Smooth muscle cell (in vitro differentiated cells): ENCODE results near the gene DGKQ. TPM values are rescaled to one million over a fixed set of nuclear protein-coding genes. Genes with fewer than 3 reads are reported as not detected.

Source experiments
- DNase-seq: peaks from one replicate; lab custom pipeline; 2025; ENCODE audit not compliant: unreplicated experiment; lab: John Stamatoyannopoulos, UW
- H2AFZ ChIP-seq: fragments of 200-600 bp; sonication (generic); 2 replicates; pipeline ENCODE4 v1.6.0; 2016; ENCODE audit warnings: antibody characterized with exemption, low read depth, mild to moderate bottlenecking
- H3F3A ChIP-seq: fragments of 200-600 bp; sonication (generic); 2 replicates; pipeline ENCODE4 v1.6.0; 2017; ENCODE audit warnings: antibody characterized with exemption, low read depth
- H3K27ac ChIP-seq: fragments of 200-600 bp; sonication (generic); 2 replicates; pipeline ENCODE4 v1.5.1; 2016; ENCODE audit warnings: low read depth, mild to moderate bottlenecking
- H3K27me3 ChIP-seq: fragments of 200-600 bp; sonication (generic); 2 replicates; pipeline ENCODE4 v1.6.1; 2016; ENCODE audit warnings: low read depth, mild to moderate bottlenecking
- H3K36me3 ChIP-seq: fragments of 200-600 bp; sonication (generic); 2 replicates; pipeline ENCODE4 v1.5.1; 2016; ENCODE audit warnings: low read depth
- H3K4me1 ChIP-seq: fragments of 200-600 bp; sonication (generic); 2 replicates; pipeline ENCODE4 v1.5.1; 2016; ENCODE audit warnings: low read depth
- H3K4me2 ChIP-seq: fragments of 200-600 bp; sonication (generic); 2 replicates; pipeline ENCODE4 v1.6.0; 2016; ENCODE audit warnings: mild to moderate bottlenecking
- H3K4me3 ChIP-seq: fragments of 200-600 bp; sonication (generic); 2 replicates; pipeline ENCODE4 v1.5.1; 2016; ENCODE audit warnings: mild to moderate bottlenecking
- H3K79me2 ChIP-seq: fragments of 200-600 bp; sonication (generic); 2 replicates; pipeline ENCODE4 v1.6.0; 2016; ENCODE audit warnings: low read depth, mild to moderate bottlenecking
- H3K9ac ChIP-seq: fragments of 200-600 bp; sonication (generic); 2 replicates; pipeline ENCODE4 v1.6.0; 2016; ENCODE audit warnings: low read depth
- H3K9me3 ChIP-seq: fragments of 200-600 bp; sonication (generic); replicated peaks from 2 replicates; pipeline ENCODE4 v1.5.1; 2016; ENCODE audit warnings: low read depth
- H4K20me1 ChIP-seq: fragments of 200-600 bp; sonication (generic); 2 replicates; pipeline ENCODE4 v1.6.0; 2016; ENCODE audit warnings: low read depth
- CTCF ChIP-seq: fragments of 200-600 bp; sonication (generic); IDR thresholded peaks from 2 replicates; pipeline ENCODE4 v1.5.1; 2017; ENCODE audit warnings: borderline replicate concordance, mild to moderate bottlenecking, antibody characterized with exemption; ENCODE audit not compliant: insufficient read depth, poor library complexity, severe bottlenecking
- WGBS: methylation state at CpG from one replicate; pipeline ENCODE4 v1.1.7; 2016; ENCODE audit warnings: low lambda C conversion rate; 5-methylcytosine and 5-hydroxymethylcytosine counted together
- polyA plus RNA-seq: library from polyadenylated mRNA; unstranded; fragments of >200 nt; fragmentation: Nextera tagmentation; extraction: Ambion mirVana; gene quantifications from 2 replicates; pipeline ENCODE4 v1.2.1, GENCODE V29; 2016
- total RNA-seq: library from RNA; depleted of rRNA; stranded (reverse); fragments of >200 nt; gene quantifications from 2 replicates; pipeline ENCODE4 v1.2.3, GENCODE V29; 2014

The DGKQ gene
- total and polyA plus RNA-seq, 2 experiments from 2014 or later: 4.2 to 16.2 TPM

- Histone ChIP-seq H4K20me1 (peaks cover 71% of the 10 kb centered on the region), H3K79me2 (no peaks in the 10 kb centered on the region), H3K27me3 (no peaks in the 10 kb centered on the region), H3K9ac (no peak overlapping the region), H3K36me3 (no peaks in the 10 kb centered on the region), H3K27ac (no peak overlapping the region), H2AFZ (no peak overlapping the region), H3K9me3 (no peaks in the 10 kb centered on the region), H3K4me3 (no peak overlapping the region), H3K4me2 (no peak overlapping the region), H3F3A (peaks cover 9% of the 10 kb centered on the region), H3K4me1 (peaks cover 19% of the 10 kb centered on the region)
- no peak for DNase-seq
- 93% methylated on average over 7 of the region's 8 CpGs for WGBS
- no peak for TF ChIP-seq CTCF
Observed at GRCh38 chr4:1015179-1015578, 41.8 kb upstream of the DGKQ start.

- no peaks in the 10 kb centered on the region for H3K79me2 ChIP-seq
- no peak overlapping the region for H2AFZ ChIP-seq
- no peak for TF ChIP-seq CTCF
- H3K4me2 ChIP-seq: no peak overlapping the region
- H3K36me3 ChIP-seq: no peaks in the 10 kb centered on the region
- no peak for DNase-seq
- H4K20me1 ChIP-seq: peaks cover 72% of the 10 kb centered on the region
- H3F3A ChIP-seq: peaks cover 9% of the 10 kb centered on the region
- no peak overlapping the region for H3K27ac ChIP-seq
- no peak overlapping the region for H3K9ac ChIP-seq
- 95% methylated on average over 36 of the region's 36 CpGs for WGBS
- no peak overlapping the region for H3K4me3 ChIP-seq
- H3K4me1 ChIP-seq: peaks cover 19% of the 10 kb centered on the region
- H3K27me3 ChIP-seq: no peaks in the 10 kb centered on the region
- H3K9me3 ChIP-seq: no peaks in the 10 kb centered on the region
Observed at GRCh38 chr4:1014291-1015167, 41.2 kb upstream of the DGKQ start.

GRCh38 chr4:1013225-1014073, 40.1 kb upstream of the DGKQ start:
- no peaks in the 10 kb centered on the region for H3K36me3 ChIP-seq
- no peaks in the 10 kb centered on the region for H3K79me2 ChIP-seq
- peaks cover 9% of the 10 kb centered on the region for H3F3A ChIP-seq
- H2AFZ ChIP-seq: no peak overlapping the region
- H3K4me2 ChIP-seq: no peak overlapping the region
- H3K27me3 ChIP-seq: peaks cover 8% of the 10 kb centered on the region
- peaks cover 12% of the 10 kb centered on the region for H3K4me1 ChIP-seq
- H3K4me3 ChIP-seq: no peak overlapping the region
- 97% methylated on average over 39 of the region's 43 CpGs for WGBS
- peaks cover 63% of the 10 kb centered on the region for H4K20me1 ChIP-seq
- no peak for TF ChIP-seq CTCF
- H3K9ac ChIP-seq: no peak overlapping the region
- DNase-seq: no peak
- H3K27ac ChIP-seq: no peak overlapping the region
- no peaks in the 10 kb centered on the region for H3K9me3 ChIP-seq
